Thyroid gland (tissue), 4 donors: ENCODE measurements around the gene ARL4C.

ENCODE experiments used
- CTCF ChIP-seq, 6 experiments: fragments of 200-600 bp in 3 of 6; fragments of 450-650 bp in 3 of 6; sonication (generic) in 3 of 6; IDR thresholded peaks; one replicate each; pipeline ENCODE4 v1.5.1; 2016 to 2019; ENCODE audit warnings: antibody characterized with exemption in 6 of 6, mild to moderate bottlenecking in 2 of 6, inconsistent platforms in 1 of 6, moderate library complexity in 1 of 6
- POLR2A ChIP-seq, 2 donors: fragments of 450-650 bp; IDR thresholded peaks; one replicate each; pipeline ENCODE4 v1.6.1; 2017; ENCODE audit warnings: antibody characterized with exemption in 2 of 2, mild to moderate bottlenecking in 2 of 2, moderate library complexity in 1 of 2

- TF ChIP-seq POLR2A (IDR thresholded peaks at IDR 0.05) = no peak
- no peak for TF ChIP-seq CTCF (IDR thresholded peaks at IDR 0.05)
These were observed 3.1 kb downstream of the ARL4C start for GRCh38 chr2:234493796-234494195.
